Stimulated activated naive CD8-positive, alpha-beta T cell treated with anti-CD3 and anti-CD28 coated beads, Interleukin-15, amount 100 ng/mL, for 72 hours (primary cell): ENCODE measurements around the gene C1orf21.

Experiments
- ATAC-seq: fragments of 150-1000 bp; cut with Tn5 transposase; 2 replicates; pipeline ENCODE4 v1.10.0; 2021; ENCODE audit warnings: mild to moderate bottlenecking, moderate library complexity
- DNase-seq, 2 donors: peaks; one replicate each; pipeline ENCODE4 v3.0.0; 2021 to 2022
- H3K27ac Mint-ChIP-seq, 2 donors: one replicate each; pipeline ENCODE4 v1.8.0; 2022; ENCODE audit warnings: mild to moderate bottlenecking in 2 of 2, mixed read lengths in 2 of 2, moderate library complexity in 2 of 2
- H3K27me3 Mint-ChIP-seq: one replicate; pipeline ENCODE4 v1.8.0; 2022; ENCODE audit warnings: mixed read lengths
- H3K4me1 Mint-ChIP-seq: one replicate; pipeline ENCODE4 v1.8.0; 2022; ENCODE audit warnings: mild to moderate bottlenecking, mixed read lengths
- H3K4me3 Mint-ChIP-seq, 2 donors: one replicate each; pipeline ENCODE4 v1.8.0; 2022; ENCODE audit warnings: mild to moderate bottlenecking in 2 of 2, mixed read lengths in 2 of 2, moderate library complexity in 1 of 2
- H3K9me3 Mint-ChIP-seq, 2 donors: one replicate each; pipeline ENCODE4 v1.8.0; 2022; ENCODE audit warnings: mixed read lengths in 2 of 2

C1orf21 gene

GRCh38 chr1:184669391-184669790, 282.6 kb downstream of the C1orf21 start:
- Mint-ChIP-seq H3K4me3 (no peak overlapping the region), H3K27ac (no peak overlapping the region), H3K4me1 (peaks cover 2% of the 10 kb centered on the region), H3K9me3 (no peaks in the 10 kb centered on the region), H3K27me3 (peaks cover 41% of the 10 kb centered on the region)
- DNase-seq (no peak), ATAC-seq (no peak)

GRCh38 chr1:184672013-184672726, 285.3 kb downstream of the C1orf21 start:
- Mint-ChIP-seq H3K4me1 (no peaks in the 10 kb centered on the region), H3K4me3 (no peak overlapping the region), H3K9me3 (no peaks in the 10 kb centered on the region), H3K27me3 (peaks cover 28% of the 10 kb centered on the region), H3K27ac (no peak overlapping the region)
- no peak for DNase-seq
- no peak for ATAC-seq

GRCh38 chr1:184673305-184673704, 286.5 kb downstream of the C1orf21 start:
- Mint-ChIP-seq H3K4me1 (no peaks in the 10 kb centered on the region), H3K4me3 (no peak overlapping the region), H3K27me3 (peaks cover 28% of the 10 kb centered on the region), H3K9me3 (no peaks in the 10 kb centered on the region), H3K27ac (no peak overlapping the region)
- ATAC-seq, result no peak
- DNase-seq, result no peak

- H3K27me3 Mint-ChIP-seq, result peaks cover 11% of the 10 kb centered on the region
- ATAC-seq (no peak), DNase-seq (no peak)
- H3K4me3 Mint-ChIP-seq, result no peak overlapping the region
- peaks cover 7 to 8% of the 10 kb centered on the region in 2 donors for H3K9me3 Mint-ChIP-seq
- no peak overlapping the region for H3K27ac Mint-ChIP-seq
- no peaks in the 10 kb centered on the region for H3K4me1 Mint-ChIP-seq
These were observed 290.5 kb downstream of the C1orf21 start for GRCh38 chr1:184677344-184677743.
